ENCODE data around the gene PSMG4. TPM values are rescaled to one million over a fixed set of nuclear protein-coding genes. Genes with fewer than 3 reads are reported as not detected.

PSMG4 gene
- total RNA-seq, 1 experiment from 2014 or later = 40.0 TPM

DNA sequence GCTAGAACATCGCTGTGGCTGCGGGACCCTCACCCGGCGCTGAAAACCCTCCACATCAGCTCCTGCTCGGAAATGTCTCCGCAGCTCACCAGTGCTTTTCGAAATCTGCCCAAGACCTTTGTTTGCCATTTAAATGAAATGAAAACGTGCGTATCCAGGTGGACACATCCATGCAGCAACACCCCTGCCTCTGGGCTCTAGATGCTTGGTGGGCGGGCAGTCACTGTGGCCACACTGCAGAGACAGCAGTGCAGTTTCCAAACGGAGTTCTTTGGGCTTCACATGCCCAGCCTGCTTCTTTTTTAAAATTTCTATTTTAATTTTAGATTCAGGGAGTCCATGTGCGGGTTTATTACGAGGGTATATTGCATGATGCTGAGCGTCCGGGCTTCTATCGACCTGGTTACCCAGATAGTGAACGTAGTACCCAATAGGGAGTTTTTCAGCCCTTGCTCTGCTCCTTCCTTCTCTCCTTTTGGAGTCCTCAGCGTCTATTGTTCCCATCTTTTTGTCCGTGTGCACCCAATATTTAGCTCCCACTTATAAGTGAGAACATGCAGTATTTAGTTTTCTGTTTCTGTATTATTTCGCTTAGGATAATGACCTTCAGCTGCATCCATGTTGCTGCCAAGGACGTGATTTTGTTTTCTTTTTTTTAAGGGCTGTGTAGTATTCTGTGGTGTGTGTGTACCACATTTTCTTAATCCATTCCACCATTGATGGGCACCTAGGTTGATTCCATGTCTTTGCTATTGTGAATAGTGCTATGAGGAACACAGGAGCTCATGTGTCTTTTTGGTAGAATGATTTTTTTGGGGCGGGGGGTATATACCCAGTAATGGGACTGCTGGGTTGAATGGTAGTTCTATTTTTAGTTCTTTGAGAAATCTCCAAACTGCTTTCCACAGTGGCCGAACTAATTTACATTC, 26.5 kb upstream of the PSMG4 start:
- H3K27me3 Mint-ChIP-seq (ENCODE audit: insufficient read depth, unreplicated experiment) = peaks cover 62% of the 10 kb centered on the region
- BruUV-seq (replicated peaks) = no TSS peak
- H3K9me3 Mint-ChIP-seq (ENCODE audit: unreplicated experiment) = no peaks in the 10 kb centered on the region
- intact Hi-C loops (cut with micrococcal nuclease) = no loop called here
- no peak for DNase-seq (ENCODE audit: unreplicated experiment)
- no peak overlapping the region for H3K4me3 Mint-ChIP-seq (ENCODE audit: unreplicated experiment)
- POLR2A ChIA-PET = no interaction called here
- peaks cover 6% of the 10 kb centered on the region for H3K36me3 Mint-ChIP-seq (ENCODE audit: insufficient read depth, unreplicated experiment)
- H3K27ac Mint-ChIP-seq (ENCODE audit: low read depth, unreplicated experiment) = no peak overlapping the region
- CTCF ChIA-PET = interaction anchor here (1.1 kb wide), 1 partner anchor 20 kb away, joined by 4 read pairs; no protein-coding TSS in a partner anchor
- TF ChIP-seq, protein P1, sequence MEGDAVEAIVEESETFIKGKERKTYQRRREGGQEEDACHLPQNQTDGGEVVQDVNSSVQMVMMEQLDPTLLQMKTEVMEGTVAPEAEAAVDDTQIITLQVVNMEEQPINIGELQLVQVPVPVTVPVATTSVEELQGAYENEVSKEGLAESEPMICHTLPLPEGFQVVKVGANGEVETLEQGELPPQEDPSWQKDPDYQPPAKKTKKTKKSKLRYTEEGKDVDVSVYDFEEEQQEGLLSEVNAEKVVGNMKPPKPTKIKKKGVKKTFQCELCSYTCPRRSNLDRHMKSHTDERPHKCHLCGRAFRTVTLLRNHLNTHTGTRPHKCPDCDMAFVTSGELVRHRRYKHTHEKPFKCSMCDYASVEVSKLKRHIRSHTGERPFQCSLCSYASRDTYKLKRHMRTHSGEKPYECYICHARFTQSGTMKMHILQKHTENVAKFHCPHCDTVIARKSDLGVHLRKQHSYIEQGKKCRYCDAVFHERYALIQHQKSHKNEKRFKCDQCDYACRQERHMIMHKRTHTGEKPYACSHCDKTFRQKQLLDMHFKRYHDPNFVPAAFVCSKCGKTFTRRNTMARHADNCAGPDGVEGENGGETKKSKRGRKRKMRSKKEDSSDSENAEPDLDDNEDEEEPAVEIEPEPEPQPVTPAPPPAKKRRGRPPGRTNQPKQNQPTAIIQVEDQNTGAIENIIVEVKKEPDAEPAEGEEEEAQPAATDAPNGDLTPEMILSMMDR (IDR thresholded peaks at IDR 0.05; ENCODE audit: unreplicated experiment) = no peak
- peaks cover 16% of the 10 kb centered on the region for H3K4me1 Mint-ChIP-seq (ENCODE audit: insufficient read depth, unreplicated experiment)

DNA sequence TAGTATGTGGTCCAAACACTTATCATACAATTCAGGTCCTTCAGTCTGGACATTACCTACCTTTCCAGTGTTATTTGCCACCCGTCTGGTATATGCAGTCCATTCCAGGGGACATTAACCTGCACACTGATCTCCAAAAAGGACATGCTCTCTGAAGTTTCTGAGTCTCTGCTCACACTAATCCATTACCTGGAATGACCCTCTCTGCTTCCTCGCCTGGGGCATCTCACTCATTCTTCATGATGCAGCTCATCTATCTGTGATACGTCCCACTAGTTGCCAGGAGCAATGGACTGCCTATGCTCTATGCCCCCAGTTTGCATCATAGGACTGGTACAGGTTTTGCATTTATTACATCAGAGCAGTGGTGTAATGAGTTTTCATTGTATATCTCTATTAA, 25.4 kb upstream of the PSMG4 start:
- Mint-ChIP-seq H3K4me1 (ENCODE audit: insufficient read depth, unreplicated experiment) (peaks cover 16% of the 10 kb centered on the region), H3K9me3 (ENCODE audit: unreplicated experiment) (no peaks in the 10 kb centered on the region), H3K27me3 (ENCODE audit: insufficient read depth, unreplicated experiment) (peaks cover 61% of the 10 kb centered on the region), H3K27ac (ENCODE audit: low read depth, unreplicated experiment) (no peak overlapping the region), H3K4me3 (ENCODE audit: unreplicated experiment) (no peak overlapping the region), H3K36me3 (ENCODE audit: insufficient read depth, unreplicated experiment) (peaks cover 6% of the 10 kb centered on the region)
- intact Hi-C loops (cut with micrococcal nuclease) = no loop called here
- TF ChIP-seq, protein P1 (IDR thresholded peaks at IDR 0.05; ENCODE audit: unreplicated experiment) = no peak
- BruUV-seq (replicated peaks) = no TSS peak
- POLR2A ChIA-PET = no interaction called here
- DNase-seq (ENCODE audit: unreplicated experiment) = no peak
- CTCF ChIA-PET = no interaction called here

DNA sequence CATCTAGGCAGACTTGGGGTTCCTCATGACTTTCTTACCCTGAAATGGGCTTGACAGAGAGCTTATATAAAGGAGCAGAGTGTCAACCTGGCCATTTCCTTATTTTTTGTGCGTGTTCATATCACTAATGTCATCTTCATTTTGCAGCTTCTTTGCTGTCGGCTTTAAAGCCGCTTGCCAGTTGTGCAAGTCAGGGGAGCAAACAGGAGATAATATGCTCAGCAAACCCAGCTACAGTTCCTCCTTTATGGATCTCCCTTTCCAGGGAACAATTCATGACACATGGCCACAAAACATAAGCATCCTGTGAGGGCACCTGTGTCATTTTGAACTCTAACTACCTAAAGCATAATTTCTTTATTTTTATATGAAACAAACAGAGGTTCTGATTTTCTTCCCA, 24.8 kb upstream of the PSMG4 start:
- BruUV-seq (replicated peaks) = no TSS peak
- no peak overlapping the region for H3K4me3 Mint-ChIP-seq (ENCODE audit: unreplicated experiment)
- peaks cover 6% of the 10 kb centered on the region for H3K36me3 Mint-ChIP-seq (ENCODE audit: insufficient read depth, unreplicated experiment)
- no peak for DNase-seq (ENCODE audit: unreplicated experiment)
- CTCF ChIA-PET = no interaction called here
- H3K4me1 Mint-ChIP-seq (ENCODE audit: insufficient read depth, unreplicated experiment) = peaks cover 12% of the 10 kb centered on the region
- intact Hi-C loops (cut with micrococcal nuclease) = no loop called here
- H3K9me3 Mint-ChIP-seq (ENCODE audit: unreplicated experiment) = no peaks in the 10 kb centered on the region
- H3K27ac Mint-ChIP-seq (ENCODE audit: low read depth, unreplicated experiment) = no peak overlapping the region
- peaks cover 55% of the 10 kb centered on the region for H3K27me3 Mint-ChIP-seq (ENCODE audit: insufficient read depth, unreplicated experiment)
- POLR2A ChIA-PET = no interaction called here
- TF ChIP-seq, protein P1 (IDR thresholded peaks at IDR 0.05; ENCODE audit: unreplicated experiment) = no peak

DNA sequence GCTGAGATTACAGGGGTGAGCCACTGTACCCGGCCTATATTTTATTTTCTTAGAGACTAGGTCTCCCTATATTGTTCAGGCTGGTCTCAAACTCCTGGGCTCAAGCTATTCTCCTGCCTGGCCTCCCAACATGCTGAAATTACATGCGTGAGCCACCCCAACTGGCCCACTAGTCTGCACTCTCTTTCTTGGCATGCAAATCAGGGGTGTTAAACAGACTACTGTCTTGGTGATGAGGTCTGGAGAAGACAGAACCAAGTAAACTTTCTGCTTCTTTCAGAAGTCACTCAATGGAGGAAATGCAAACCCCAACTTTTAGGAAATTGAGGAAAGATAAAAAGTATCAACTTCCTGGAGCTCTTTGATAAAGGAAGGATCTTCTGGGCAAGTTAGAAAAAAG, 23.3 kb upstream of the PSMG4 start:
- DNase-seq (ENCODE audit: unreplicated experiment) = no peak
- Mint-ChIP-seq H3K9me3 (ENCODE audit: unreplicated experiment) (no peaks in the 10 kb centered on the region), H3K4me1 (ENCODE audit: insufficient read depth, unreplicated experiment) (peaks cover 11% of the 10 kb centered on the region), H3K27me3 (ENCODE audit: insufficient read depth, unreplicated experiment) (peaks cover 39% of the 10 kb centered on the region), H3K36me3 (ENCODE audit: insufficient read depth, unreplicated experiment) (peaks cover 6% of the 10 kb centered on the region), H3K4me3 (ENCODE audit: unreplicated experiment) (no peak overlapping the region), H3K27ac (ENCODE audit: low read depth, unreplicated experiment) (no peak overlapping the region)
- ChIA-PET CTCF (interaction anchor here (0.9 kb wide), 1 partner anchor 13 kb away, joined by 3 read pairs; no protein-coding TSS in a partner anchor), POLR2A (interaction anchor here (1.4 kb wide), 1 partner anchor 16 kb away, joined by 4 read pairs; no protein-coding TSS in a partner anchor)
- no TSS peak for BruUV-seq (replicated peaks)
- TF ChIP-seq, protein P1 (IDR thresholded peaks at IDR 0.05; ENCODE audit: unreplicated experiment) = no peak
- intact Hi-C loops (cut with micrococcal nuclease) = no loop called here
